ENCODE data around the gene TFDP2.

The TFDP2 gene

DNA sequence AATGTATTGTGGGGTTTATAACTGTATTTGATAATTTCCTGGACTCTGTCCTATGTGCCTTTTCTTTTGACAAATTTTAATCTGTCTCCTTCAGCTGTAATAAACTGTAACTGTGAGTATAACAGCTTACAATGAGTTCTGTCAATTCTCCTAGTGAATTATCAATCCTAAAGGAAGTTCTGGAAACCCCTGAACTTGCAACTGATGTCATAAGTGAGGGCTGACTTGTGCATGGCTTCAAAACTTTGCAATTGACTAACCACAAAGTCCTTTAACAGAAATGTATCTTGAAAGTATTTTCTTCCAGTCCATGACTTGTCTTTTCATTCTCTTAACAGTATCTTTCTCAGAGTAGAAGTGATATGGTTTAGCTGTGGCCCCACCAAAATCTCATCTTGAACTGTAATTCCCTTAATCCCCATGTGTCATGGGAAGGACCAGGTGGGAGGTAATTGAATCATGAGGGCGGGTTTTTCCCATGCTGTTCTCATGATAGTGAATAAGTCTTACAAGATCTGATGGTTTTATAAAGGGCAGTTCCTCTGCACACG is 108.3 kb downstream of the TFDP2 start:
- no peak overlapping the region for H3K27ac ChIP-seq (ENCODE audit: low read depth, low read length)

DNA sequence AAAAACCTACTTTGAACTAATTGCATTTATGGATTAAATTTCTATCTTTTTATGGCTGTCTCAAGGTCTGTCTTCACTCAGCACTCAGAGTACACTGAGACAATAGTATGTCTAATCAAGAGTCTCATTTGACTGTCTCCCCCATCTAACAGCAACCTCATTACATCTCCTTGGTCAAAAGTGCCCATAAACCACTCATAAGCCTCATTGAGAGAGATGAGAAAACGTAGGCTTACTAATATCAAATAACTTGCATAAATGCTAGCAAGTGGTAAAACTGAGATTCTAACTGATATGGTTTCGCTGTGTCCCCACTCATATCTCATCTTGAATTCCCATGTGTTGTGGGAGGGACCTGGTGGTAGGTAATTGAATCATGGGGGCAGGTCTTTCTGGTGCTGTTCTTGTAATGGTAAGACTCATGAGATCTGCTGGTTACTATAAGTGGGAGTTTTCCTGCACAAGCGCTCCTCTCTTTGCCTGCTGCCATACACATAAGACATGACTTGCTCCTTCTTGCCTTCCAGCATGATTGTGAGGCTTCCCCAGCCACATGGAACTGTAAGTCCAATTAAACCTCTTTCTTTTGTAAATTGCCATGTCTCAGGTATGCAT is 113.9 kb downstream of the TFDP2 start:
- Histone ChIP-seq H3K9me3 (ENCODE audit: control insufficient read depth, insufficient read depth, low read length) (no peaks in the 10 kb centered on the region), H3K9ac (ENCODE audit: low read depth, low read length) (no peak overlapping the region), H3K4me1 (ENCODE audit: control insufficient read depth, insufficient read depth, low read length) (no peaks in the 10 kb centered on the region), H3K27me3 (ENCODE audit: control insufficient read depth, insufficient read depth, low read length) (no peaks in the 10 kb centered on the region), H3K4me3 (ENCODE audit: low read depth, low read length) (no peak overlapping the region), H3K36me3 (ENCODE audit: control insufficient read depth, insufficient read depth, low read length) (no peaks in the 10 kb centered on the region), H3K27ac (ENCODE audit: low read depth, low read length) (no peak overlapping the region)

More for the DNA sequence above, 108.3 kb downstream of the TFDP2 start:
- H3K36me3 ChIP-seq (ENCODE audit: control insufficient read depth, insufficient read depth, low read length), result no peaks in the 10 kb centered on the region
- H3K9ac ChIP-seq (ENCODE audit: low read depth, low read length), result no peak overlapping the region
- H3K4me3 ChIP-seq (ENCODE audit: low read depth, low read length), result no peak overlapping the region
- H3K4me1 ChIP-seq (ENCODE audit: control insufficient read depth, insufficient read depth, low read length), result 0 out of 2 replicates have a peak, but pooled peaks cover 1% of the 10 kb centered on the region
- no peaks in the 10 kb centered on the region for H3K27me3 ChIP-seq (ENCODE audit: control insufficient read depth, insufficient read depth, low read length)
- no peaks in the 10 kb centered on the region for H3K9me3 ChIP-seq (ENCODE audit: control insufficient read depth, insufficient read depth, low read length)

DNA sequence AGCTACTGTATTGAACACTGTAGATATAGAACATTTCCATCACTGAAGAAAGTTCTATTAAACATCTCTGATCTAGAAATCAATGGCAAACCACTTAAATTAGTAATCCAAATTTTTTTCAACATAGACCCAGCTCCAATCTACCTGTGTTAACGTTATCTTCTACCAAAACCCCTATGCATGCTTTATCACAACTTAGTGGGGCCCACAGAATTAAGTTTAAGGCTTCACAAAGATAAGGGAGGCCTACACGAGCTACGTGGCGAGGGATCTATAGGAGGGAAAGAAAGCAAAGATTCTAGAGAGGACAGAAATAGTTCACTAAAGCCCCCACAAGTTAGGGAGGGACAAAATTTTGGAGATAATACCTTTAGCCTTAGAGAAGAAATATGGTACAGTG is 116.1 kb downstream of the TFDP2 start:
- no peaks in the 10 kb centered on the region for H3K9me3 ChIP-seq (ENCODE audit: control insufficient read depth, insufficient read depth, low read length)
- H3K4me1 ChIP-seq (ENCODE audit: control insufficient read depth, insufficient read depth, low read length), result peaks cover 12% of the 10 kb centered on the region
- no peak overlapping the region for H3K9ac ChIP-seq (ENCODE audit: low read depth, low read length)
- H3K4me3 ChIP-seq (ENCODE audit: low read depth, low read length), result no peak overlapping the region
- no peaks in the 10 kb centered on the region for H3K36me3 ChIP-seq (ENCODE audit: control insufficient read depth, insufficient read depth, low read length)
- H3K27me3 ChIP-seq (ENCODE audit: control insufficient read depth, insufficient read depth, low read length), result no peaks in the 10 kb centered on the region
- no peak overlapping the region for H3K27ac ChIP-seq (ENCODE audit: low read depth, low read length)

DNA sequence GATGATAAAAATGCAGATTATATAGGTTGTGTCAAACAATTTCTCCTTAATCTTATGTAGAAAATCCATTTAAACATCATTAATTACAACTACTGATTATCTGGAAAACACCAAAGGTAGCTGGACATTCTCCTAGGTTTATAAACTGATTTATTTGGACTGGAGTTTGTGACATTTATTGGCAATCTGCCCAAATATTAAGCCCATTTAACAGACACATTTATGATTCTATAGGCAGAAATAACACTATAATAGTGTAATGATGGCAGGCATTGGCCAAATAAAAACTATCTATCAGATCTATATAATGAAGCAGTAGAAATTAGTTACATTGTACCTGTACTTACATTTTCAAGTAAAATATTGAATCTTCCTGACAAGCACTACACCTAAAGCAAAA is 117.8 kb downstream of the TFDP2 start:
- no peak overlapping the region for H3K4me3 ChIP-seq (ENCODE audit: low read depth, low read length)
- H3K4me1 ChIP-seq (ENCODE audit: control insufficient read depth, insufficient read depth, low read length), result peaks cover 17% of the 10 kb centered on the region
- no peak overlapping the region for H3K9ac ChIP-seq (ENCODE audit: low read depth, low read length)
- no peaks in the 10 kb centered on the region for H3K9me3 ChIP-seq (ENCODE audit: control insufficient read depth, insufficient read depth, low read length)
- H3K27me3 ChIP-seq (ENCODE audit: control insufficient read depth, insufficient read depth, low read length), result no peaks in the 10 kb centered on the region
- no peak overlapping the region for H3K27ac ChIP-seq (ENCODE audit: low read depth, low read length)
- no peaks in the 10 kb centered on the region for H3K36me3 ChIP-seq (ENCODE audit: control insufficient read depth, insufficient read depth, low read length)

DNA sequence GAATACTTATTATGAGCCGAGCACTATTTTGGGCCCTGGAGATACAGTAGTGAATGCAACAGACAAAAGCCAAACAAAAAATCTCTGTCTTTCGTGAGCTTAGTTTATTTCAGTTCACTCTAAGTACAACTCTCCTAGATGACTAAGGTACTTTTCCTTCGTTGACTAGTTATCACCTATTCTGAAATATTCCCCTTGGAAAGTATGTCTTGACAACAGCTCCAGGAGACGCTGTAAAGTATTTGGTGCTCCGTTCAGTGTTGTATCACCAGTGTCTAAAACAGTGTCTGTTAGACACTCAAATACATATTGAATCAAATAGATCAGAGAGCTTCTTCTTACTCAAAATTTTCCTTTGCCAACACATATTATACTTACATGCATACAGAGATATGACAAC is 119.6 kb downstream of the TFDP2 start:
- Histone ChIP-seq H3K4me1 (ENCODE audit: control insufficient read depth, insufficient read depth, low read length) (peaks cover 27% of the 10 kb centered on the region), H3K27ac (ENCODE audit: low read depth, low read length) (no peak overlapping the region), H3K4me3 (ENCODE audit: low read depth, low read length) (no peak overlapping the region), H3K9me3 (ENCODE audit: control insufficient read depth, insufficient read depth, low read length) (no peaks in the 10 kb centered on the region), H3K9ac (ENCODE audit: low read depth, low read length) (no peak overlapping the region), H3K27me3 (ENCODE audit: control insufficient read depth, insufficient read depth, low read length) (no peaks in the 10 kb centered on the region), H3K36me3 (ENCODE audit: control insufficient read depth, insufficient read depth, low read length) (no peaks in the 10 kb centered on the region)

DNA sequence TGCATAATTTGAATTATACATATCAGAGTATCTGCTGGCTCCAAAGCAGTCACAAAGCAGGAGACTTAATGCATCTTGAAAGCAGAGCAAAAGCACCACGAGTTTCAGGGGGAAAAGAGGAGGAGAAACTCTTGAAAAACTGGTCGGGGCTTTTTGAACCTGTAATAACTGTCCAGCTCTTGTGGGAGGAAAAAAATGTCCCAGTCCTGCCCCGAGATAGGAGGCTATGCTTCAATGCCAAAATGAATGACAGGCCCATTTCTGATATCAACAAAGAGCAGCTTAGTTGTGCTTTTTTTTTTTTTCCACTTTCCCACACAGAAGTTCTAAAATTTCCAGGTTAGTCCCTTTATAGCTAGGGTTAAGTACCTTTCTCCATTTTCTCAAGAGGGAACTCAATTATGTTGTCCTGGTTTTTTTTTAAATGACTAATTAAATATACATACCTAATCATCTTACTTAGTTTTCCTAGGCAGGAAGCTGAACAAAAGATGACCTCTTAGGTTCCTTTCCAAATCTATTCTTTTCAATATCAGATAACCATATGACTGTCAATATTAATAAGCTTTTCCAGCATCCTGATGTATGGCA is 120.2 kb downstream of the TFDP2 start:
- 0 out of 2 replicates have a peak overlapping the region, but pooled peaks have one; percentile 10 for H3K9ac ChIP-seq (ENCODE audit: low read depth, low read length)
- peak overlapping the region; percentile 69 for H3K27ac ChIP-seq (ENCODE audit: low read depth, low read length)

DNA sequence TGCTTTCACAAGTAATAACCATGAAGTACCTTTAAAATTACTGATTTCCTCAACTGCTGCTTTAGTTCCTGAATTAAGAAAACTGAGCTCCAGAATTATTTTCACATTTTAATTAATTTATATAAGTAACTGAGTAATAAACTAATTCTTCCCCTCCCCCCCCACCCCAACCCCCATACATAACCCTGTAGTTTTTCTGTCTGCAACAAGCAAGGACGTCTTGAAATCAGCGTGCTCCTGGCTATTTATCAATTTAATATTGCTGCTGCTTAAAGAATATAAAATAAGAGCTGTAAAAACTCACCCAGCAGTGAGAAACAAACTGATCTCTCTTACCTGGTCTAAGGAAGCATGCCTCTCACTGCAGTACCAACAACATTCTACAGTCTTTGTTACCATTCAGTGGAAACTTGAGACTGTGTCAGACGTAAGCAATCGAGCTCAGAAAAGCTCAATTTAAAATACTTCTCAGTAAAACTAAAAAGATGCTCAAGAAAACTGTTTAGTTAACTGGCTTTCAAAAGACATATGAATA is 121.0 kb downstream of the TFDP2 start:
- H3K4me3 ChIP-seq (ENCODE audit: low read depth, low read length), result peak overlapping the region; percentile 86

More for the DNA sequence above, 120.2 kb downstream of the TFDP2 start:
- H3K4me1 ChIP-seq (ENCODE audit: control insufficient read depth, insufficient read depth, low read length), result peaks cover 27% of the 10 kb centered on the region
- no peaks in the 10 kb centered on the region for H3K9me3 ChIP-seq (ENCODE audit: control insufficient read depth, insufficient read depth, low read length)
- no peaks in the 10 kb centered on the region for H3K27me3 ChIP-seq (ENCODE audit: control insufficient read depth, insufficient read depth, low read length)
- H3K4me3 ChIP-seq (ENCODE audit: low read depth, low read length), result peak overlapping the region; percentile 86; the same call in 1 of the 2 replicates
- peaks cover 4% of the 10 kb centered on the region for H3K36me3 ChIP-seq (ENCODE audit: control insufficient read depth, insufficient read depth, low read length)

DNA sequence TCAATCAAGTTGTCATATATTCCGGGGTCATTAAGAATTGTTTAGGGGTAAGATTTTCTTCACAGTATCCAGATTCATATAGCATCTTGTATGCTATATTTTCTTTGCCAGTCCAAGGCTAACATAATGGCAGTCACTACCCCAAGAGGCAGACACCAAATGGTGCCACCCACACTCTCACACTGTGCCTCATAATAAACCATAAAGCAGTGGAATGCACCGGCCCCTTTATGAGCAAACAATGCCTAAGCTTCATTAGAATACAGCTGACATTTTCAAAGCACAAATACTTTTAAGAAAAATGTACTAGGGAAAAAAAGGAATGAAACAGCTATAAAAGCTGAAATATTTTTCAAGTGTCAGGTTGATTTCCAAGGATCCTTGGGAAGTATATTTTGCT is 121.6 kb downstream of the TFDP2 start:
- no peaks in the 10 kb centered on the region for H3K27me3 ChIP-seq (ENCODE audit: control insufficient read depth, insufficient read depth, low read length)
- peaks cover 27% of the 10 kb centered on the region for H3K4me1 ChIP-seq (ENCODE audit: control insufficient read depth, insufficient read depth, low read length)
- peaks cover 6% of the 10 kb centered on the region for H3K36me3 ChIP-seq (ENCODE audit: control insufficient read depth, insufficient read depth, low read length)
- no peaks in the 10 kb centered on the region for H3K9me3 ChIP-seq (ENCODE audit: control insufficient read depth, insufficient read depth, low read length)
- peak overlapping the region; percentile 86 for H3K4me3 ChIP-seq (ENCODE audit: low read depth, low read length)
- peak overlapping the region; percentile 93 for H3K27ac ChIP-seq (ENCODE audit: low read depth, low read length)
- peak overlapping the region; percentile 79 for H3K9ac ChIP-seq (ENCODE audit: low read depth, low read length)

More for the DNA sequence above, 121.0 kb downstream of the TFDP2 start:
- Histone ChIP-seq H3K36me3 (ENCODE audit: control insufficient read depth, insufficient read depth, low read length) (peaks cover 6% of the 10 kb centered on the region), H3K27ac (ENCODE audit: low read depth, low read length) (peak overlapping the region; percentile 93), H3K9ac (ENCODE audit: low read depth, low read length) (peak overlapping the region; percentile 79), H3K4me1 (ENCODE audit: control insufficient read depth, insufficient read depth, low read length) (peaks cover 27% of the 10 kb centered on the region), H3K27me3 (ENCODE audit: control insufficient read depth, insufficient read depth, low read length) (no peaks in the 10 kb centered on the region), H3K9me3 (ENCODE audit: control insufficient read depth, insufficient read depth, low read length) (no peaks in the 10 kb centered on the region)

DNA sequence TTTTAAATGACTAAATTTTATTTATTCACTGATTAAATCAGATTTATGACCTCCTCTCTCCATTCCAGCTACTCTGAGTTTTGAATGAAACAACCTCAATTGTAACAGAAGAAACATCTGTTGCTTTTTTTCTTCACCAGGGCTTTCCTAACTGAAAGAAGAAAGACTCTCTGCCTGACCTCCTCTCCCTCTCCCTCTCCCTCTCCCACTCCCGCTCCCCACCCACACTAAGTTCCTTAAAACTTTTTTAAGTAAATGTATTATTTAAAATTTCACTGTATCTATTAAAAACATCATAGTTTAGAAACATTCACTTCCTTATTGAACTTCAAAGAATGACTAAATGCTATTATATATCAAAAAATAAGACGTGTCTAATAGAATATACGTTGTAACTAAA is 122.0 kb downstream of the TFDP2 start:
- H3K27ac ChIP-seq (ENCODE audit: low read depth, low read length), result peak overlapping the region; percentile 93

DNA sequence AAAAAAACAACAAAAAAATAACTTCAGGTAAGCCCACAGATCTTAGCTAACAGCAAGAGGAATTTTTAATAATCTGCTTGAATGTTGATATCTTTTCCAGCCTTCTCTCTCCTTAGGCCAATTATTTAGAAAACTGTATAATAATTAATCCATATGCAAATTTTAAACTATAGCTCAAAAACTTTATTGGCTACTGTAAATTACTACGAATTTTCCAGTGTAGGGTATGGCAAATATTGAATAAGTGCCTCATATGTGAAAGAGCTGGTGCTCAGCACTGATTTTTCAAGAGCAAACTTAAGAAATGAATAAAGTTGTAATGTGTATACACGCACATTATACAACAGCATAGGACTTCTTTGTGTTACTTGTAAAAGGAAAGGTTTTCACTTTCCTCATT is 123.0 kb downstream of the TFDP2 start:
- H3K36me3 ChIP-seq (ENCODE audit: control insufficient read depth, insufficient read depth, low read length), result peaks cover 6% of the 10 kb centered on the region
- H3K9me3 ChIP-seq (ENCODE audit: control insufficient read depth, insufficient read depth, low read length), result no peaks in the 10 kb centered on the region
- peak overlapping the region; percentile 86 for H3K4me3 ChIP-seq (ENCODE audit: low read depth, low read length)
- H3K27ac ChIP-seq (ENCODE audit: low read depth, low read length), result peak overlapping the region; percentile 3
- H3K27me3 ChIP-seq (ENCODE audit: control insufficient read depth, insufficient read depth, low read length), result no peaks in the 10 kb centered on the region
- H3K4me1 ChIP-seq (ENCODE audit: control insufficient read depth, insufficient read depth, low read length), result peaks cover 32% of the 10 kb centered on the region
- H3K9ac ChIP-seq (ENCODE audit: low read depth, low read length), result no peak overlapping the region

More for the DNA sequence above, 122.0 kb downstream of the TFDP2 start:
- Histone ChIP-seq H3K4me3 (ENCODE audit: low read depth, low read length) (peak overlapping the region; percentile 86), H3K9me3 (ENCODE audit: control insufficient read depth, insufficient read depth, low read length) (no peaks in the 10 kb centered on the region), H3K4me1 (ENCODE audit: control insufficient read depth, insufficient read depth, low read length) (peaks cover 27% of the 10 kb centered on the region), H3K9ac (ENCODE audit: low read depth, low read length) (peak overlapping the region; percentile 79), H3K36me3 (ENCODE audit: control insufficient read depth, insufficient read depth, low read length) (peaks cover 6% of the 10 kb centered on the region), H3K27me3 (ENCODE audit: control insufficient read depth, insufficient read depth, low read length) (no peaks in the 10 kb centered on the region)

DNA sequence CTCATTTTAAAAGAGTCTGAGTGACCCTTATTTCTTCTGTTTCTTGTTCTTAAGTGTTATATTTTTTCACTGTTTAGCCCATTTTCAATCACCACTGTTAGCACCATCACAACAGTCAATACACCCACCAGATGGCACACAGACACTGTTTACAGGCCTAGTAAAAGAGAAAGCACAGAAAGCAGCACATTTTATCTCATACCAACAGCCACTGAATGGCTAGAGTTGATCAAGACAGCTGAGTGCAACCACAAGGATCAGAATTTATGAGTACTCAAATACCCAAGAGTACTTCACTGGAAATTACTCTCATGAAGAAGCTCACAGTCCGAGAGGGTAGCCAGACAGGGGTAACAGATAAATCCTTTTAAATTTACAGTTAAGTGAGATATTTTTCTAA is 127.0 kb downstream of the TFDP2 start:
- no peaks in the 10 kb centered on the region for H3K27me3 ChIP-seq (ENCODE audit: control insufficient read depth, insufficient read depth, low read length)
- no peaks in the 10 kb centered on the region for H3K9me3 ChIP-seq (ENCODE audit: control insufficient read depth, insufficient read depth, low read length)
- peaks cover 23% of the 10 kb centered on the region for H3K36me3 ChIP-seq (ENCODE audit: control insufficient read depth, insufficient read depth, low read length)
- no peak overlapping the region for H3K4me3 ChIP-seq (ENCODE audit: low read depth, low read length)
- H3K9ac ChIP-seq (ENCODE audit: low read depth, low read length), result no peak overlapping the region
- peaks cover 20% of the 10 kb centered on the region for H3K4me1 ChIP-seq (ENCODE audit: control insufficient read depth, insufficient read depth, low read length)
- H3K27ac ChIP-seq (ENCODE audit: low read depth, low read length), result no peak overlapping the region

All from HUES48 (cell line).